SU-DHL-6 (cell line): Measurements from ENCODE around the gene LZTS2.

ENCODE experiments used
- EZH2phosphoT487 ChIP-seq: fragments of 200-600 bp; sonication (generic), shearing (Covaris generic); conservative IDR thresholded peaks from 2 replicates; pipeline ENCODE4 v1.6.1; 2018; ENCODE audit warnings: mild to moderate bottlenecking, antibody characterized with exemption, low read length, moderate library complexity, mixed read lengths
- TF ChIP-seq, protein P1 (sequence below): fragments of 200-600 bp; sonication (generic); IDR thresholded peaks from one replicate; pipeline ENCODE4 v1.5.1; 2017; ENCODE audit warnings: antibody characterized with exemption, mild to moderate bottlenecking, low read length, moderate library complexity; ENCODE audit not compliant: insufficient read depth, poor library complexity, severe bottlenecking

DNA sequence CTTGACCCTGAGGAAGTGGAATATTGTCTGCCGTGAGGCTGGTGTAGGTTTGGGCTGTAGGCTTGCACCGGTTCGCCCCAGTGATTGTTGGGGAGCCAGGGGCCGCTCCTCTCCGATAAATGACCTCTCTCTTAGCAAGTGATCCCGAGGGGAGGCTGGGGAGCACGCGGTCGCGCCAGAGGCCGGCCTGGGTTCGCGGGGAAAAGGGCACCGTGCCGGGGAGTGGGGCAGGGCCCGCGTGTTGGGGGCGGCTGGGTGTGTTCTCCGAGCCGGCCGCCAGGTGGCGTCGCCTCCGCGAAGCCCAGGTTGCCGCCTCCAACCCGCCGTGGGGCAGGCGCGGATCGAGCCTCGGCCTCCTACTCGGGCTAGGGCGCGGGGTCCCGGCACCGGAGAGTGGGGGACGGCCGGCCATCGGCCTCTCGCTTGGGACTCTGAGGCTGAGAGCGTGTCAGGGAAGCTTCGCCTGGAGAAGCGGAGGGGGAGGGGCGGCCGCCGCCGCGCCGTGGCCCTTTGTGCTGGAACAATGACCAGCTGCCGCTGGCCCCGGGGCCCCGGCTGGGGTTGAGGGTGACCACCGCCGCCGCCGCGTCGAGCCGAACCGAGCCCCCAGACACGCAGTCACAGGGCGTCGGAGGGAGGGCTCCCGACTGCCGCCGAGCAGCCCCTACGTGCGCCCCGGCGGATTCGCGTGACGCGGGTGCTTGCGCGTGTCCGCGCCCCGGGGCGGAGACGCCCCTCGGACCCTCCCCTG lies 442 bp upstream of the LZTS2 start:
- TF ChIP-seq, protein P1, sequence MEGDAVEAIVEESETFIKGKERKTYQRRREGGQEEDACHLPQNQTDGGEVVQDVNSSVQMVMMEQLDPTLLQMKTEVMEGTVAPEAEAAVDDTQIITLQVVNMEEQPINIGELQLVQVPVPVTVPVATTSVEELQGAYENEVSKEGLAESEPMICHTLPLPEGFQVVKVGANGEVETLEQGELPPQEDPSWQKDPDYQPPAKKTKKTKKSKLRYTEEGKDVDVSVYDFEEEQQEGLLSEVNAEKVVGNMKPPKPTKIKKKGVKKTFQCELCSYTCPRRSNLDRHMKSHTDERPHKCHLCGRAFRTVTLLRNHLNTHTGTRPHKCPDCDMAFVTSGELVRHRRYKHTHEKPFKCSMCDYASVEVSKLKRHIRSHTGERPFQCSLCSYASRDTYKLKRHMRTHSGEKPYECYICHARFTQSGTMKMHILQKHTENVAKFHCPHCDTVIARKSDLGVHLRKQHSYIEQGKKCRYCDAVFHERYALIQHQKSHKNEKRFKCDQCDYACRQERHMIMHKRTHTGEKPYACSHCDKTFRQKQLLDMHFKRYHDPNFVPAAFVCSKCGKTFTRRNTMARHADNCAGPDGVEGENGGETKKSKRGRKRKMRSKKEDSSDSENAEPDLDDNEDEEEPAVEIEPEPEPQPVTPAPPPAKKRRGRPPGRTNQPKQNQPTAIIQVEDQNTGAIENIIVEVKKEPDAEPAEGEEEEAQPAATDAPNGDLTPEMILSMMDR: peak; percentile 83
- no peak for TF ChIP-seq EZH2phosphoT487
